ENCODE measurements around the gene RFX1. TPM values are rescaled to one million over a fixed set of nuclear protein-coding genes. Genes with fewer than 3 reads are reported as not detected.

The RFX1 gene
- total RNA-seq, 2 donors from 2014 or later = 13.4 to 16.4 TPM

DNA sequence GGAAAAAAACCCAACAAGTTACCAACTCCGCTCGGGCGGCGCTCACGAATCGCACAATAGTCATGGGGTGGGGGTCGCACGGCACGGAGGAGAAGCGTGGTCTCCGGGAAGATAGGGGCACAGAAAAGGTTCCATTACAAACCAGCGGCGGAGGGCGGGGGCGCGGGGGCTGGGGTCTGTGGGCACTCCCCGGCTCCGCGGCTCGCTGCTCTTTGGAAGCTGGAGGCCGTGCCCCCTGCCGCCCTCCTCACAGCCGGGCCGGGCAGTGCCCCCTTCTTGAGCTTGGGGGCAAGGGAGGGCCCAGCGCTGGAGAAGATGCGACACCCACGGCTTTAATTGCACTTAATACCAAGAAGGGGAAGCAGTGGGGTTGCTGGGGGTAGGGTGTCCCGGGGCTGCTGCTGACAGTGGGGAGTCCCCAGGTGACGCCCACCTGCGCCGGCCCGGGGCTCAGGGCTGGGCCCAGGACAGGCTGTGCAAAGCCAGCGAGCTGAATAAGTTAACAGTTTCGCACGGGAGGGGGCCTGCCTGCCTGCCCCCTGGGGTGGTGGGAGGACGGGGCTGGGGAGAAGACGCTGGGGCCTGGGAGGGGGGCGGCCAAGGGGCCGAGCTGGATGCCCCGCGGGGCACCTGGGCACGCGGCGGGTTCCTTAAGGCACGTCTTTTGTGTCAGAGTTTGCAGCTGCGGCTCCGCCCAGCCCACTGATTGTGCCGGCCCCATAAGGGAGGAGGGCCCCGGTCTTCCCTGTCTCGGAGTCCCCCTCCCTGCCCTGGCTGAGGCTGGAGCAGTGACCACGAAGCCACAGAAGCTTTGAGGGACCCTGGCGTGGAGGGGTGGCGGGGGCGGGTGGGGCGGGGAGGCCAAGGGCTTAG is 44.1 kb downstream of the RFX1 start:
- Mint-ChIP-seq H3K27me3 (no peaks in the 10 kb centered on the region), H3K27ac (no peak overlapping the region), H3K4me1 (ENCODE audit: low read depth in 2 of 2) (peaks cover 0 to 3% of the 10 kb centered on the region in 2 donors), H3K36me3 (no peaks in the 10 kb centered on the region), H3K4me3 (no peak overlapping the region), H3K9me3 (no peaks in the 10 kb centered on the region)
- ATAC-seq (no peak), DNase-seq (ENCODE audit: low spot score) (no peak)

DNA sequence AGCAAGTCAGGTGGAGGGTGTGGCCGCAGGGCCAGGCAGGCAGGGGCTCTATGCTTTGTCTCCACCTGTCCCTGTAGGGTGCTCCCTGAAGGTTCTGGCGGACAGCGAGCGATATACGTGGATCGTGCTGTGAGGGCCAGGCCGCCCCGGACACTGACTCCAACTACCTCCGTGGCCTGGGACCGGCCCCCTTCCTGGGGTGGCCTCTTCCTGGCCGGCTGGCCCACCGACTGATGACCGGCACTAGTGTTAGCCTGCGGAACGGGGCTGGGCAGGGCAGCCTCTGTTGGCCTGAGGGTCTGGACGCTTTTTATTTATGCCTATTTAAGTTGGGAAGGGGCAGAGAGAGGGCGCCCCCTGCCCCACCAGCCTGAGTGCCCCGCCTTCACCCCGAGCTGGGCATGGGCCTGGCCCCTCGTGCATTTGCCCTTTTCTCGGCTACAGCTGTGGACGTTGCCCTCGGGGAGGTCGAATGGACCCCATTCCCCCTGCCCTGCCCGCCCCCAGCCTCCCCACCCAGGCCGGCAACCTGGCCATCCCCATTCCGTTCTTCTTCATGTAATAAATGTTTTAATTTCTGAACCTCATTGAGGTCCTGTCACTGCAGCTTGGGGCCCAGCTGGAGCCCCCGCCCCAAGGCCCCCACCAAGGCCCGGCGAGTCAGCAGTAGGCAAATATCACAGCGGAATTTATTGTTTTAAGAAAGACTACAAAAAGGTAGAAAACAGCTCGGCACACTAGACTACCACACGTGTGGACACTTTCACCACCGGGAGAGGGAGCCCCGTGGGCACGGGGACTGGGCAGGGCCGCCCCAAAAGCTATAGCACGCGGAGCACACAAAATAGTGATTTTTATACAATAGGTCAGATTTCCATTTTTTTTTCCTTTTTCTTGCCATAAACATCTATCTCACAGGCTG is 45.0 kb downstream of the RFX1 start:
- H3K4me3 Mint-ChIP-seq = no peak overlapping the region
- peaks cover 0 to 3% of the 10 kb centered on the region in 2 donors for H3K4me1 Mint-ChIP-seq (ENCODE audit: low read depth in 2 of 2)
- no peak overlapping the region for H3K27ac Mint-ChIP-seq
- no peak for ATAC-seq
- H3K9me3 Mint-ChIP-seq = no peaks in the 10 kb centered on the region
- no peak for DNase-seq (ENCODE audit: low spot score)
- no peaks in the 10 kb centered on the region for H3K27me3 Mint-ChIP-seq
- no peaks in the 10 kb centered on the region for H3K36me3 Mint-ChIP-seq

DNA sequence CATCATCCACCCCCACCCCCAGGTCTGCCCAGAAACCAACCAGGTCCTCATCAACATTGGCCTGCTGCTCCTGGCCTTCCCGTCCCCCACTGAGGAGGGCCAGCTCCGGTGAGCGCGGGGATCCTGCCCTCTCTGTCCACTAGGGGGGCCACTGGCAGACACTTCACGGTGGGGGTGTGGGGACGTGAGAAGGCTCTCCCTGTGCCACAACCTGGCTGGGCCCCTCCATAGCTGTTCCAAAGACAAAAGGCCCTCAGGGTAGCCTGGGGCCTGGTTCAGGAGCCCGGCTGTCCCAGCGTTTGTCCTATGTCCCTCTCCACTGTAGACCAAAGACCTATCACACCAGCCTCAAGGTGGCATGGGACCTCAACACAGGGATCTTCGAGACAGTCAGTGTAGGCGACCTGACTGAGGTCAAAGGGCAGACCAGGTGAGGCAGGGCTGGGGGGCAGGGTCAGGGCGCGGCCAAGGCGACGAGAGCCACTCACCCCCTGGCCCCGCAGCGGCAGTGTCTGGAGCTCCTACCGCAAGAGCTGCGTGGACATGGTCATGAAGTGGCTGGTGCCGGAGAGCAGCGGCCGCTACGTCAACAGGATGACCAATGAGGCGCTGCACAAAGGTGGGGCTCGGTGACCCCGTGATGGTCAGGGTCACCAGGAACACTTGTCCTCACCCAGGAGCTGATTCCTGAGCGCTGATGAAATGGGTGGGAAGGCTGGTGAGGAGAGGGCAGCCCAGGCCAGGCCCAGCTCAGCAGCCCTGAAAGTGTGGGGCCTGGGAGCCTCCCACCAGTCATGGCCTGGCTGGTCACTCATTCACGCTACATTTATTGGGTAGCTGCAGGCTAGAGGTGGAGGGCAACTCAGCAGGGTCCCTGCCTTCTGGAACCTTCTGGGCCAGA is 45.9 kb downstream of the RFX1 start:
- ATAC-seq (peak in 1 of 2 donors; percentile 22), DNase-seq (ENCODE audit: low spot score) (no peak)
- Mint-ChIP-seq H3K36me3 (no peaks in the 10 kb centered on the region), H3K9me3 (no peaks in the 10 kb centered on the region), H3K27me3 (no peaks in the 10 kb centered on the region), H3K27ac (no peak overlapping the region), H3K4me3 (no peak overlapping the region), H3K4me1 (ENCODE audit: low read depth in 2 of 2) (peaks cover 0 to 3% of the 10 kb centered on the region in 2 donors)

DNA sequence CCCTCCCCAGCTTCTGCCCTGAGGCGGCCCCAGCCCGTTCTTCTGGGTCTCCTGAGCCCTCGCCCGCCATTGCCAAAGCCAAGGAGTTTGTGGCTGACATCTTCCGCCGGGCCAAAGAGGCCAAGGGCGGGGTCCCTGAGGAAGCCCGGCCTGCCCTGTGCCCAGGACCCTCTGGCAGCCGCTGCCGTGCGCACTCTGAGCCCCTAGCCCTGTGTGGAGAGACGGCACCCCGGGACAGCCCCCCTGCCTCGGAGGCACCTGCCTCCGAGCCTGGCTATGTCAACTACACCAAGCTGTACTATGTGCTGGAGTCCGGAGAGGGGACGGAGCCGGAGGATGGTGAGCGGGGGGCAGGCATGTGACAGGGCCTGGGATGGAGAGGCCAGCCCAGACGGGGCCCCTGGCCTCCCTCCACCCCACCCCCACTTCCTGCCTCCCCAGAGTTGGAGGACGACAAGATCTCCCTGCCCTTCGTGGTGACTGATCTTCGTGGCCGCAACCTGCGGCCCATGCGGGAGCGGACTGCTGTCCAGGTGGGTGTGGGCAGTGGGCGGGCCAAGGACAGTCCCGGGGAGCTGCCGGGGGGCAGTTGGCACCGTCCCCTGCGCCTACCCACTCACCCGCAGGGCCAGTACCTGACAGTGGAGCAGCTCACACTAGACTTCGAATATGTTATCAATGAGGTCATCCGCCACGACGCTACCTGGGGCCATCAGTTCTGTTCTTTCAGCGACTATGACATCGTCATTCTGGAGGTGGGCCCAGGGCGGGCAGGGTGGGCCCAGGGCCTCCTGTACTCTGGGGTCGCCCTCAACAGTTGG is 46.8 kb downstream of the RFX1 start:
- Mint-ChIP-seq H3K4me3 (no peak overlapping the region), H3K27ac (no peak overlapping the region), H3K9me3 (no peaks in the 10 kb centered on the region), H3K27me3 (no peaks in the 10 kb centered on the region), H3K36me3 (no peaks in the 10 kb centered on the region), H3K4me1 (ENCODE audit: low read depth in 2 of 2) (peaks cover 0 to 6% of the 10 kb centered on the region in 2 donors)
- ATAC-seq (no peak), DNase-seq (ENCODE audit: low spot score) (no peak)

DNA sequence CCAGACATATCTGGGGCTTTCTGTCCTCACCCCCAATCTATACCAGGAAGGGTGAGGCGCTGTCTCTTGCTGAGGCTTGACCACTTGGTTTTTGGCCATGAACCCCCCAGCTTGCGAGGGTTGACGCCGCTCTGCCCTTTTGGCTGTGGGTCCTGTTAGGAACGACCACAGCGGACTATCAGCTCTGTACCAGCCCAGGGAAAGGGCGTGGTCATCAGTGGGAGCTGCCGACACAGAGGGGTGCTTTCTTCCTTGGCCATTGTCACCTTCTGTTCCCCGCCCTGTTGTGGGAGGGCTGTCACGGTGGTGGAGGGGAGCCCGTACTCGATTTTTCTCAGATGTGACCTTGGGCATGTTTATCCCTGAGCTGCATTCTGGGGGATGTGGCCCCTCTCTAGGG is 48.1 kb downstream of the RFX1 start:
- Mint-ChIP-seq H3K36me3 (no peaks in the 10 kb centered on the region), H3K27me3 (no peaks in the 10 kb centered on the region), H3K4me1 (ENCODE audit: low read depth in 2 of 2) (peaks cover 0 to 11% of the 10 kb centered on the region in 2 donors), H3K27ac (no peak overlapping the region), H3K9me3 (no peaks in the 10 kb centered on the region), H3K4me3 (no peak overlapping the region)
- ATAC-seq = no peak
- DNase-seq (ENCODE audit: low spot score) = no peak

DNA sequence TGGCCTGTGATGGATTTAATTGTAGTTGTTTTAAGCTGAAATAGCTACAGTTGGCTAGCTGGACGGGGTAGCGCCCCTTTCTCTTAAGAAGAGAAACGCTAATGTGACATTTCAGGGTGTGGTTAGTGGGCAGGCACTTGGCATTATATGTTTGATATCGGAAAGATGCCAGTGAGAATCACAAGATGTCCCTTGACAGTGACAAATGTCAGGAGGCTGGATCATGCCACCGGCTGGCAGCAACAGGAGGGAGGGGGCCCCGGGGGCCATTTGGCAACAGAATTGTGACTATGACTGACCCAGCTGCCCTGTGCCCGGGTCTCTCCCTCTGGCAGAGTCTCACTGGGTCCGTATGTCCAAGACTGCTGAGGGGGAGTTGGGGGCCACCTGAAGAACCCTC is 49.1 kb downstream of the RFX1 start:
- H3K9me3 Mint-ChIP-seq = no peaks in the 10 kb centered on the region
- no peak overlapping the region for H3K4me3 Mint-ChIP-seq
- no peaks in the 10 kb centered on the region for H3K36me3 Mint-ChIP-seq
- no peaks in the 10 kb centered on the region for H3K27me3 Mint-ChIP-seq
- peaks cover 1 to 11% of the 10 kb centered on the region in 2 donors for H3K4me1 Mint-ChIP-seq (ENCODE audit: low read depth in 2 of 2)
- no peak for ATAC-seq
- no peak overlapping the region for H3K27ac Mint-ChIP-seq
- no peak for DNase-seq (ENCODE audit: low spot score)

DNA sequence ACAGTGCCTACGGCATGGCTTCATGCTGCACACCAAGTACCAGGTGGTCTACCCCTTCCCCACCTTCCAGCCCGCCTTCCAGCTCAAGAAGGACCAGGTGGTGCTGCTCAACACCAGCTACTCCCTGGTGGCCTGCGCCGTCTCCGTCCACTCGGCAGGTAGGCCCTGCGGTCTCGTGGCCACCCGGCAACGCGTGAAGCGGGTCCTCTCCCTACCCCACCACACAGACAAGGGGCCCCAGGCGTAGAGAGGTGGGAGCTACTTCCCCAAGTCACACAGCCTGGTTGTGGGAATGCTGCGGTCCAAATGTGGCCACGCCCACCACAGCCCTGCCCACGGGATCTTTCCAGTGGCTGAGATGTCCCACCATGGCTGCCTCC is 49.8 kb downstream of the RFX1 start:
- Mint-ChIP-seq H3K4me1 (ENCODE audit: low read depth in 2 of 2) (peaks cover 6 to 15% of the 10 kb centered on the region in 2 donors), H3K36me3 (no peaks in the 10 kb centered on the region), H3K27me3 (no peaks in the 10 kb centered on the region), H3K9me3 (no peaks in the 10 kb centered on the region), H3K27ac (no peak overlapping the region), H3K4me3 (no peak overlapping the region)
- ATAC-seq = no peak
- no peak for DNase-seq (ENCODE audit: low spot score)

DNA sequence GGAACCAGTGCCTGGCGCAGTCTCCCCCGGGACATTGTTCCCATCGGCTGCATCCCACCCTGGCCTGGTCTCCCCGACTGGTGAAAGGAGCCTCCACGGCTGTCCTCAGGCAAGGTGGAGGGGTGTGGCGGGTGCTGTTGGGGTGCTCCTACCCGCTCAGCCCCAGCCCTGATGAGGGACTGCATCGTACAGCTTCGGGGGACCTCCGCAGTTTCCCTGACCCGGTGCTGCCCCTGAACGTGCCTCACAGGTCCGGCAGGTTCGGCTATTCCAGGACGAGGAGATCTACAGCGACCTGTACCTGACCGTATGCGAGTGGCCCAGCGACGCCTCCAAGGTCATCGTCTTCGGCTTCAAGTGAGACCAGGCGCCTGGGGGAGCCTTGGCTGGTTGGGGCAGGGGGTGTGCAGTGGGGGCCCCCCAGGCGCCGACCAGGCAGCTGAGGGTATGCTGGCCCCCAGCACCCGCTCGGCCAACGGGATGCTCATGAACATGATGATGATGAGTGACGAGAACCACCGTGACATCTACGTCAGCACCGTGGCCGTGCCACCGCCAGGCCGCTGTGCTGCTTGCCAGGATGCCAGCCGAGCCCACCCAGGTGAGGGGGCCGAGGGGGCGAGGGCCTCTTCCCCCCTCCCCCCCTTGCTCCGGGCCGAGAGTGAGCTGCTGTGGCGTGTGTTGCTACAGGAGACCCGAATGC is 50.3 kb downstream of the RFX1 start:
- ATAC-seq = no peak
- DNase-seq (ENCODE audit: low spot score) = no peak
- peaks cover 6 to 15% of the 10 kb centered on the region in 2 donors for H3K4me1 Mint-ChIP-seq (ENCODE audit: low read depth in 2 of 2)
- no peaks in the 10 kb centered on the region for H3K9me3 Mint-ChIP-seq
- no peak overlapping the region for H3K27ac Mint-ChIP-seq
- no peak overlapping the region for H3K4me3 Mint-ChIP-seq
- no peaks in the 10 kb centered on the region for H3K36me3 Mint-ChIP-seq
- H3K27me3 Mint-ChIP-seq = no peaks in the 10 kb centered on the region

DNA sequence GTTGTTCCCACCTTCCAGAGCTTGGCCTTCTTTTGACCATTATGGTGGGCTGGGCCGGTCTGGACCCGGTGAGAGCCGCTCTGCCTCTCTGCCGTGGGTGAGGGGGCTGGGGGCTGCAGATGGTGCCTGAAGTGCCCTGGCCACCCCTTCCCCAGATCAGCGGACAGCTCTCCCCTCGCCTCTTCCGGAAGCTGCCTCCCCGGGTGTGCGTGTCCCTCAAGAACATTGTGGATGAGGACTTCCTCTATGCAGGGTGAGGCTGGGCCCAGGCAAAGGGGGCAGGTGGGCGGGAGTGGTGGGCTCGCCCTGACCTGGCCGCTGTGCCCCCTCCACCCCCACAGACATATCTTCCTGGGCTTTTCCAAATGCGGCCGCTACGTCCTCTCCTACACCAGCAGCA is 51.9 kb downstream of the RFX1 start:
- Mint-ChIP-seq H3K4me1 (ENCODE audit: low read depth in 2 of 2) (peaks cover 6 to 15% of the 10 kb centered on the region in 2 donors), H3K36me3 (no peaks in the 10 kb centered on the region), H3K27me3 (no peaks in the 10 kb centered on the region), H3K4me3 (peak overlapping the region; percentile 96), H3K9me3 (no peaks in the 10 kb centered on the region), H3K27ac (peak overlapping the region in 1 of 2 donors; percentile 82)
- ATAC-seq (no peak), DNase-seq (ENCODE audit: low spot score) (no peak)

DNA sequence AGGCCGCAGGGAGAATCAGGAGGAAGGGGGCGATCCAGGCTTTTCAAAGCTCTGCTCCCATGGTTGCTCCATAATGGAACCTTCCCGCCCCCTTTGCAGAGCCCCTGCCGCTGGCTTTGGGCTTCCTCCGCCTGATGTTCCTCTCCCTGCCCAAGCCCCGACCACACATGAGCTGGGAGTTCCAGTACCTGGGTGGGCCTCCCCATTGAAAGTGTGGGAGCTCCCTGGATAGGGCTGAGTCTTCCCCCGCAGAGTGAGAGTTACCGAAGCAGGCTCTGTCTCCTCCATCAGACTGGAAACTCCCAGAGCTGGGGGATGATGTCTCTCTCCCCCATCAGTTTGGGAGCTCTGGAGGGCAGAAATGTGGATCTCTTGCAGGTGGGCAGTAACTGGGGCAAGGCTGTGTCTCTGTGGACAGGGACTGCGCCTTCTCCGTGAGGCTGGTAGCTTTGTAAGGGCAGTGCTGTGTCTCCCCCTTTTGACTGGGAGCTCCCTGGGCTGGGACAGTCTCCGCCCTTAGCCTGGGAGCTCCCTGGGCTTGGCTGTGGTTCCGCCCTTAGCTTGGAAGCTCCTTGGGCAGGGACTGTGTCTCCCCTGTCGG is 53.1 kb downstream of the RFX1 start:
- Mint-ChIP-seq H3K36me3 (no peaks in the 10 kb centered on the region), H3K9me3 (no peaks in the 10 kb centered on the region), H3K4me1 (ENCODE audit: low read depth in 2 of 2) (peaks cover 6 to 13% of the 10 kb centered on the region in 2 donors), H3K27ac (peak overlapping the region; percentile 82 to 87), H3K4me3 (peak overlapping the region; percentile 96), H3K27me3 (no peaks in the 10 kb centered on the region)
- DNase-seq (ENCODE audit: low spot score) = no peak
- ATAC-seq = no peak

DNA sequence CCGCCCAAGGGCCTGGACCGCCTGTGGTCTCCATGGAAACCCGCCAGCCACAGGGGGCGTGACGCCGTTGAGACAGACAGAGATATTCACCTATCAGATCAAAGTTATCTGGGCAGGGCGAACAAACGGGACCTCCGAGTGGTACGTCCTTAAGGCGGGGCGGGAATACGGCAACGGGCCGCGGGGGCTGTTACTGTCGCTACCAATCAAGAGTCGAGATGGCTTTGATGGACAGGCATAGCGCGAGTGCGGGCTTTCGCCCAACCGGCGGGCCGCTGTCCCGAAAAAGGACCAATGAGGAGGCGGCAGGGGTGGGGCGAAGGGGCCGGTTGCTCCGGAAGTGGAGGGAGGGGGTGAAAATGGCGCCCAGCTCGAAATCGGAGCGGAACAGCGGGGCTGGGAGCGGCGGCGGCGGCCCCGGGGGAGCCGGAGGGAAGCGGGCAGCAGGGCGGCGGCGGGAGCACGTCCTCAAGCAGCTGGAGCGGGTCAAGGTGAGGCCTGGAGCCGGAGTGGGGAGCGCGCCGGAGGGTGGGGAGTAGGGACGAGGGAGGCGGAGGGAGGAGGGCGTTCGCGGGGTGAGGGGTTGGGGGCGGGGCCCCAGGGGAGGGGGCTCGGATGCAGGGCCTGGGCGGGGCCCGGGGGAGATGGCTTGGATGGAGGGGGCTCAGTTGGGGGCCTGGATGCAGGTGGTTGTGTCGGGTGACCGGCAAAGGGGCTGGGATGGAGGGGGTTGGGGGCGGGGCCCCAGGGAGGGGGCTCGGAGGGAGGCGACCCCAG is 53.8 kb downstream of the RFX1 start, which contains the start of gene DCAF15:
Gene DCAF15, plus strand, starts transcription at position 356 of the 777 bp plus-strand sequence. Its CDS starts 4 bp downstream, at position 360.
- Mint-ChIP-seq H3K9me3 (no peaks in the 10 kb centered on the region), H3K27me3 (no peaks in the 10 kb centered on the region), H3K36me3 (no peaks in the 10 kb centered on the region), H3K4me1 (ENCODE audit: low read depth in 2 of 2) (peaks cover 6 to 13% of the 10 kb centered on the region in 2 donors), H3K27ac (peak within 1 kb of the TSS; percentile 82 to 87), H3K4me3 (peak within 1 kb of the TSS; percentile 96)
- peak; percentile 99 for ATAC-seq
- peak; percentile 100 for DNase-seq (ENCODE audit: low spot score)
